ENCODE data around the gene ABT1.
A peak's percentile ranks its signal among the peaks of the same experiment; 100 is the strongest.

Gene ABT1

DNA sequence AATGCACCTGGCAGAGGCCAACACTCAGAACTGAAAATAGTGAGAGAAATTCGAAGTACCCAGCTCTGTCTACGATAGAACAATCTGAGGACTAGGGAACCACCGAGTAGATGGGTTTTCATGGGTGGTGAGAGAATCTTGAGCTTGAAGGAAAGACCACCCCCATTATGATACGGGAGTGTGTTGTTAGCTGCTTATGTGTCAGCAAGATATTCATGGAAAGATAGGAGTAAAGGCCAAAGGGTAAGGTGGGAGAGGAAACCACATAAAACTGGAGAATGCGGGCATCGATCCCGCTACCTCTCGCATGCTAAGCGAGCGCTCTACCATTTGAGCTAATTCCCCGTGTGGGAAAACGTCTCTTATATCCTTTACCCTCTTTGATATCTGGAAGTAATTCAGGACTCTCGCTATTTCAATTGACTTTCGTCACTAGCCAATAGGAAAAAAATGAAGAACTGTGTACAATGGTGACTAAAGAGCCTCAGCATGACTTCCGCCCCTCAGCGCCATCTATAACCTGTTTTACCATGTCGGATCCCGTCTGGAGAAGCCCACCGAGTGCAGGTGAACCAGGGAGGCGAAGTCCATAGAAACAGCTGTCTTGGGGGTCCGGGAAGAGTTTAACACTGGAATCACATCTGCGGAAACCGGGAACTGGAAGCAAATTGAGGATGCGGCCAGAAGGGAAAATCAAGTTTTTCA lies 25.0 kb upstream of the ABT1 start:
- peak in 1 of 2 donors; percentile 48 for DNase-seq (ENCODE audit: low read depth in 2 of 2)

DNA sequence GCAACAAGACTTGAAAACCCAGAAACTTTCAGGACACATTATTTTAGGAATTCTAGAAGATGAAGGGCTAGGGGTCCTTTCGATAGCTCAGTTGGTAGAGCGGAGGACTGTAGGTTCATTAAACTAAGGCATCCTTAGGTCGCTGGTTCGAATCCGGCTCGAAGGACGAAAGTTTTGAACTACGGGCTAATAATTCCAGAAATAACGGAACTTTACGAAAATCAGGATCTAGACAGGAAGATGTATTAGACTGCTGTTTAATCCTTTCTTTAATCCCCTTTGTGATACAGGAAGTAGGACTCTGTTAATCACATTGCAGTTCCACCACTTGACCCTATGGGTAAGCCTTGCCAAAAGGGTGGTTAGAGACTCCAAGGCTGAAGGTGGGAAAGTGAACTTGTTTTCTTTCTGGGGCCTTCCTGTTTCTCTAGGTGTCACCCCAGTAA lies 21.2 kb upstream of the ABT1 start:
- no peak for DNase-seq (ENCODE audit: low read depth in 2 of 2)

- no peak for DNase-seq (ENCODE audit: low read depth in 2 of 2)
Observed at GRCh38 chr6:26576407-26576843, 20.3 kb upstream of the ABT1 start.

GRCh38 chr6:26576929-26577719 lies 19.6 kb upstream of the ABT1 start:
- peak; percentile 75 to 77 for DNase-seq (ENCODE audit: low read depth in 2 of 2)

GRCh38 chr6:26577720-26578072 lies 19.1 kb upstream of the ABT1 start:
- no peak for DNase-seq (ENCODE audit: low read depth in 2 of 2)

GRCh38 chr6:26578279-26578678 lies 18.5 kb upstream of the ABT1 start:
- DNase-seq (ENCODE audit: low read depth in 2 of 2) = no peak

- no peak for DNase-seq (ENCODE audit: low read depth in 2 of 2)
Observed at GRCh38 chr6:26578741-26579140, 18.0 kb upstream of the ABT1 start.

DNA sequence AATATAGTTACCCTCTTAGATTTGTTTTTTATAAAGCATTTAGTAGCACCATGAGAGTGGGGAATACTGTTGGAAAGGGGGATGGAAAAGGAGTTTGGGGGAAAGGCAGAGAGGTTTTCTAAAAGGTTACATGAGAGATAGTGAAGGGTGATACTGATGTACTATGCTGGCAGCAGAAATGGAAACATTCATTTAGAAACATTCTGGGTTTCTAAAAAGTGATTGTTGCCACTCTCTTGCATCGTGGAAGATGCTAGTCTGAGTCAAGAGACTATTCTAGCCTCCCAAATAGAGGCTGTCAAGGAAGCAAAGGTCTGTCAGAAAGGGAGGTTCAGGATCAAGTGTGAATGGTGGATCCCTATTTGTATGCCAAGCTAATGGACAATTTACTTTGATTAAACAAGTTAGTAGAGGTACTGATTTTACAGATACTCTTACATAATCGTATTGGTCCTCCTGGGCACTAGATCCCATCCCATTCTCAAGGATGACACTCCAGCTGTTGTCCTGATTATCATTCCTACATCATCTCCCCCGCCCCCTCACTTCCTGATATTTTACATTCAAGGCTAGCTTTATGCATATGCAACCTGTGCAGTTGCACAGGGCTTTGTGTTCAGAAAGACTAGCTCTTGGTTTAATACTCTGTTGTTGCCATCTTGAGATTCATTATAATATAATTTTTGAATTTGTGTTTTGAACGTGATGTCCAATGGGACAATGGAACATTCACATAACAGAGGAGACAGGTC lies 15.4 kb upstream of the ABT1 start:
- no peak for DNase-seq (ENCODE audit: low read depth in 2 of 2)

DNA sequence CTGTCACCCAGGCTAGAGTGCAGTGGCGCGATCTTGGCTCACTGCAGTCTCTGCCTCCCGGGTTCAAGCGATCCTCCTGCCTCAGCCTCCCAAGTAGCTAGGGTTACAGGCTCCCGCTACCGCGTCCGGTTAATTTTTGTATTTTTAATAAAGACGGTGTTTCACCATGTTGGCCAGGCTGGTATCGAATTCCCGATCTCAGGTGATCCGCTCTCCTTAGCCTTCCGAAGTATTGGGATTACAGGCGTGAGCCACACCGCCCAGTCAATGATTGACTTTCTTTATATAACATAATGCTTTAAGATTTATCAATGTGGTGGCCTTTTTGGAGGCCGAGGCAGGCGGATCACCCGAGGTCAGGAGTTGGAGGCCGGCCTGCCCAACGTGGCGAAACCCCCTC lies 7.8 kb upstream of the ABT1 start:
- no peak for DNase-seq (ENCODE audit: low read depth in 2 of 2)

- no peak for DNase-seq (ENCODE audit: low read depth in 2 of 2)
Observed at GRCh38 chr6:26592649-26593048, 4.1 kb upstream of the ABT1 start.

DNA sequence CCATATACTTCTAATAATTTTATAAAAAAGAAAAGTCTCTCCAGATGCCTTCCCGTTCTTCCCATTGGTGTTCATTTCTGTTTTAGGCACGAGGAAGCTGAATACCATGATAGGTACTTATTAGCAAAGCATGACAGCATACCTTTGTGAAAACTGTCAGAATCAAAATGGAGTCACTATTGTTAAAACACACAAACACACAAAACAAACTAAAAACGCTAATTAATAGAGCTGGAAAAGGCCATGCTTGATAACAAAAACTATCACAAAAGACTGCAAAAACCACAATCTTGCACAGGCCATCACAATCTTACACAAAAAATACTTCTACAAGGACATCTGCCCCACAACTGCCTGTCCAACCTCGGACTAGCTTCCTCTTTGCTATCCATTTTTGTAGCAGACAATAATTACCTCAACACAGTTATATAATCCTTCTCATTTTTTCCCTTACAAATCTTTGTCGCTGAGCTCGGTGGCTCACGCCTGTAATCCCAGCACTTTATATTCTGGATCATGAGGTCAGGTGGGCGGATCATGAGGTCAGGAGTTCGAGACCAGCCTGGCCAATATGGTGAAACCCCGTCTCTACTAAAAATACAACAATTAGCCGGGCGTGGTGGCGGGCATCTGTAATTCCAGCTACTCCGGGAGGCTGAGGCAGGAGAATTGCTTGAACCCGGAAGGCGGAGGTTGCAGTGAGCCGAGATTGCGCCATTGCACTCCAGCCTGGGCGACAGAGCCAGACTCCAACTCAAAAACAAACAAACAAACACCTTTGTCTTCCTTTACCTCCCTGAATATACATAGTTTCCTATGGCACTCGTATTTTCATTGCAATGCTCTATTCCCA lies 3.2 kb upstream of the ABT1 start:
- no peak for DNase-seq (ENCODE audit: low read depth in 2 of 2)

GRCh38 chr6:26594131-26594498 lies 2.6 kb upstream of the ABT1 start:
- no peak for DNase-seq (ENCODE audit: low read depth in 2 of 2)

GRCh38 chr6:26594730-26595632 lies 1.8 kb upstream of the ABT1 start:
- DNase-seq (ENCODE audit: low read depth in 2 of 2) = peak; percentile 42 to 62

- peak; percentile 84 to 87 for DNase-seq (ENCODE audit: low read depth in 2 of 2)
Observed at GRCh38 chr6:26595669-26596269, 984 bp upstream of the ABT1 start.

DNA sequence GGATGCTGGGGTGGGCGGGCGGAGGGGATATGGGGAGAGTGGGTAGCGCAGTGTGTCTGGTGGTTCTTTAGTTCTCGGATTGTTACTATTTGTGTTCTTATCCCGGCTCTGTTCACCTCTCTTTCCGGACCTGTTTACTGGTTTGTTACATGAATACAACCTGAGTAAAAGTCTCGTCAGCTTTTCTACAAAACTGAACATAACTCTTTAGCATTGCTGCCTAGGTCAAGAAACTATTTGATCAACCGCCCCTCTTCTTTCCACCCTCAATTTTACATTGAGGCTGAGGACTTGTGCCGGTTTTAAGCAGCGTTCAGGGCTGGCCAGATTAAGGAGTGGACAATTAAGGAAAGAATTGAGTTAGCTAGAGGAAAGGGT lies 625 bp downstream of the ABT1 start:
- no peak for DNase-seq (ENCODE audit: low read depth in 2 of 2)

DNA sequence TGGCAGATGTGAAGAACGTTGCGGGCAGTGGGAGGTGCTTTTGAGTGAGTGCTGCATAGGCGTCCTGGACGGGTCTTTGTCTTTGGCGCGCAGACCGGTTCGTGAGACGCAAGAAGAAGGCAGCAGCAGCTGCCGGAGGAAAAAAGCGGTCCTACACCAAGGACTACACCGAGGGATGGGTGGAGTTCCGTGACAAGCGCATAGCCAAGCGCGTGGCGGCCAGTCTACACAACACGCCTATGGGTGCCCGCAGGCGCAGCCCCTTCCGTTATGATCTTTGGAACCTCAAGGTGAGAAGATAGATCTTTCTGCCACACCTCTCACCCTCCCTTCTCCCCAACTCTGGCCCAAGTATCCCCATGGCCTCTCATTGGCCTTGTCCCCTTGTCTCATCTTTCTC lies 1.1 kb downstream of the ABT1 start:
- no peak for DNase-seq (ENCODE audit: low read depth in 2 of 2)

DNA sequence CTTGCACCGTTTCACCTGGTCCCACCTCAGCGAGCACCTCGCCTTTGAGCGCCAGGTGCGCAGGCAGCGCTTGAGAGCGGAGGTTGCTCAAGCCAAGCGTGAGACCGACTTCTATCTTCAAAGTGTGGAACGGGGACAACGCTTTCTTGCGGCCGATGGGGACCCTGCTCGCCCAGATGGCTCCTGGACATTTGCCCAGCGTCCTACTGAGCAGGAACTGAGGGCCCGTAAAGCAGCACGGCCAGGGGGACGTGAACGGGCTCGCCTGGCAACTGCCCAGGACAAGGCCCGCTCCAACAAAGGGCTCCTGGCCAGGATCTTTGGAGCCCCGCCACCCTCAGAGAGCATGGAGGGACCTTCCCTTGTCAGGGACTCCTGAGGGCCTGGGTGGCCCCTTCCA lies 1.5 kb downstream of the ABT1 start:
- DNase-seq (ENCODE audit: low read depth in 2 of 2) = no peak

DNA sequence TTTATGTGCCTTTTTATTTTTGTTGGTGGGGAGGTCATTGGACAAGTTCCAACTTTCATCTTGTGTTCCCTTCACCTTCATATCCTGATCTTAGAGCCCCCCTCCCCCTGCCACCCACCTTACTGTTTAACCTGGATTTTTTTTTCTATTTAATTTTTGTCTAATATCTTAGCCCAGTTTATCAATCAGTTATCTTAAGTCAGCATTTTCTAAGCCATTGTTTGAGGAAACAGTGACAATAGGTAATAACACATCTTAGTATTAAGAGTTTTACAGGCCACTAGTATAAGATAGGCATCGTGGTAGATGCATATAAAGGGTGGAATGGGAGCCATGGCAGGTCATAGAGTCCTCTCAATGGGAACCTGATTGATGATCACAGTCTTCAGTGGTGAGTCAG lies 2.4 kb downstream of the ABT1 start:
- DNase-seq (ENCODE audit: low read depth in 2 of 2) = no peak

DNA sequence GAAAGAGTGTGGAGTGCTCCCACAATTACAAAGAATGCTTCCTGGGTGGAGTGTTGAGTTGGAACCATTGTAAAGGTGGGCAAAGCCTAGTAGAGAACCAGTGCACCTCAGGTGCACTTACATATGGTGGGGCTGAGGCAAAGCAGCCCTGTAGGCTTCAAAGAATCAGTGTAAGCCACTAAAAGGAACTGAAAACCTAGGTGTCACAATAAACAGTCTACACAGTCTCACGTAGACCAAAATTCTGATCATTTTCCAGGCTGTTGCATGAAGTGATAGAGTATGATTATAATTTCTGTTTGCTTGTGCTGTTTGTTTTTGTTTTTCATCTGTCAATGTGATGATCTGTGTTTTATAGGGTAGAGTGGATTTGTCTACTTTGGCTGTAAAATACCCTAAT lies 2.8 kb downstream of the ABT1 start:
- DNase-seq (ENCODE audit: low read depth in 2 of 2) = no peak

DNA sequence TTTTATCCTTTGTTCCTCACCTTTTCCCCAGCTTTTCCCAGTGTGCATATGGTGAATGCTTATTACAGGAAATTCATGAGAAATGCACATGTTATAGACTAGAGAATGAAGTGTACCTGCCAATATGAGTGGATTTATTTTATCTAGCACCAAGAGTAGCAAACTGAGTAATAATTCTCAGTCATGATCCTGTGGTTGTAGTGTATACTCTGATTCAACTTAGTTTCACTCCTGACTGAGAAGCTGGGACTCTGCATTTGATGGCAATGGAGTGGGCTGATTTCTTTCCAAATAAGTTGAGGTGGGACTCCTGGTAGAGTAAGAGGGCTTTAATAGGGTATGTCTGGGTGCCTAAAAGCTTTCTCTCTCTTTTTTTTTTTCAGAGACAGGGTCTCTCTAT lies 4.0 kb downstream of the ABT1 start:
- DNase-seq (ENCODE audit: low read depth in 2 of 2) = no peak

Measured in stimulated activated CD4-positive, alpha-beta T cell treated with anti-CD3 and anti-CD28 coated beads, Interleukin-4, amount 100 ng/mL, for 48 hours (primary cell).